Neutrophil (primary cell): ENCODE results near the gene DYNC1I2.

Experiments used
- H3K27ac ChIP-seq: fragments of 200-600 bp; sonication (generic); 2 replicates; pipeline ENCODE4 v1.5.1; 2016; ENCODE audit warnings: mild to moderate bottlenecking, moderate library complexity
- H3K27me3 ChIP-seq: fragments of 200-600 bp; sonication (generic); 2 replicates; pipeline ENCODE4 v1.6.0; 2016; ENCODE audit warnings: mild to moderate bottlenecking
- H3K36me3 ChIP-seq: fragments of 200-600 bp; sonication (generic); 2 replicates; pipeline ENCODE4 v1.5.1; 2017
- H3K4me1 ChIP-seq, 2 experiments: fragments of 200-600 bp in 1 of 2; sonication (generic) in 1 of 2; 1 replicate in 1 of 2; 2 replicates in 1 of 2; pipeline versions ENCODE4 v1.5.1 to v1.6.1; 2013 to 2016; ENCODE audit warnings: low read depth in 1 of 2, low read length in 1 of 2, mild to moderate bottlenecking in 1 of 2, moderate library complexity in 1 of 2; ENCODE audit not compliant: control insufficient read depth in 1 of 2, insufficient read depth in 1 of 2
- H3K4me3 ChIP-seq, 2 experiments: fragments of 200-600 bp in 1 of 2; sonication (generic) in 1 of 2; 1 replicate in 1 of 2; 2 replicates in 1 of 2; pipeline ENCODE4 v1.5.1; 2013 to 2016; ENCODE audit warnings: low read depth in 1 of 2, low read length in 1 of 2, mild to moderate bottlenecking in 1 of 2, moderate library complexity in 1 of 2
- H3K9me3 ChIP-seq: fragments of 200-600 bp; sonication (generic); 2 replicates; pipeline ENCODE4 v1.5.1; 2016
- TF ChIP-seq, protein P1 (sequence below): fragments of 200-600 bp; sonication (generic); IDR thresholded peaks from 2 replicates; pipeline ENCODE4 v1.5.1; 2016; ENCODE audit warnings: antibody characterized with exemption

DYNC1I2 gene

DNA sequence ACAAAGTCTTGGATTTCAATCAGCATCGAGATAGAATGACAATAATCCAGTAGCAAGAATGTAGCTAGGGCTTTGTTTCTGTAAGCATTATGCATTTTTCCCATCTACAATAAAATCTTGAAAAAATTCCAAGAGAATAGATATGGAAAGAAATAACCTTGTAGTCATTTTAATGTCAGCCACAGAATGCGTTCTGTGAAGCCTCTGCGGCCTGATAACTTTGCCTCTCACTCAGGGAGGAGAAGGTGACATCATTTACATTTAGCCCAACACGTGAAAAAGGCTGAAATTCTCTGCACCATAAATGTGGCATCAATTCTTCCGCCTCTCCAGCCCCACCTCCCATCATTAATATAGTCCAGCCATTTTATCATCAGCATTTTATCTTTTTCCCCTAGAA lies 19.1 kb upstream of the DYNC1I2 start:
- Histone ChIP-seq H3K4me1 (no peaks in the 10 kb centered on the region), H3K36me3 (no peaks in the 10 kb centered on the region), H3K27me3 (peaks cover 13% of the 10 kb centered on the region), H3K9me3 (no peaks in the 10 kb centered on the region), H3K27ac (no peak overlapping the region), H3K4me3 (no peak overlapping the region)
- TF ChIP-seq, protein P1, sequence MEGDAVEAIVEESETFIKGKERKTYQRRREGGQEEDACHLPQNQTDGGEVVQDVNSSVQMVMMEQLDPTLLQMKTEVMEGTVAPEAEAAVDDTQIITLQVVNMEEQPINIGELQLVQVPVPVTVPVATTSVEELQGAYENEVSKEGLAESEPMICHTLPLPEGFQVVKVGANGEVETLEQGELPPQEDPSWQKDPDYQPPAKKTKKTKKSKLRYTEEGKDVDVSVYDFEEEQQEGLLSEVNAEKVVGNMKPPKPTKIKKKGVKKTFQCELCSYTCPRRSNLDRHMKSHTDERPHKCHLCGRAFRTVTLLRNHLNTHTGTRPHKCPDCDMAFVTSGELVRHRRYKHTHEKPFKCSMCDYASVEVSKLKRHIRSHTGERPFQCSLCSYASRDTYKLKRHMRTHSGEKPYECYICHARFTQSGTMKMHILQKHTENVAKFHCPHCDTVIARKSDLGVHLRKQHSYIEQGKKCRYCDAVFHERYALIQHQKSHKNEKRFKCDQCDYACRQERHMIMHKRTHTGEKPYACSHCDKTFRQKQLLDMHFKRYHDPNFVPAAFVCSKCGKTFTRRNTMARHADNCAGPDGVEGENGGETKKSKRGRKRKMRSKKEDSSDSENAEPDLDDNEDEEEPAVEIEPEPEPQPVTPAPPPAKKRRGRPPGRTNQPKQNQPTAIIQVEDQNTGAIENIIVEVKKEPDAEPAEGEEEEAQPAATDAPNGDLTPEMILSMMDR = no peak

DNA sequence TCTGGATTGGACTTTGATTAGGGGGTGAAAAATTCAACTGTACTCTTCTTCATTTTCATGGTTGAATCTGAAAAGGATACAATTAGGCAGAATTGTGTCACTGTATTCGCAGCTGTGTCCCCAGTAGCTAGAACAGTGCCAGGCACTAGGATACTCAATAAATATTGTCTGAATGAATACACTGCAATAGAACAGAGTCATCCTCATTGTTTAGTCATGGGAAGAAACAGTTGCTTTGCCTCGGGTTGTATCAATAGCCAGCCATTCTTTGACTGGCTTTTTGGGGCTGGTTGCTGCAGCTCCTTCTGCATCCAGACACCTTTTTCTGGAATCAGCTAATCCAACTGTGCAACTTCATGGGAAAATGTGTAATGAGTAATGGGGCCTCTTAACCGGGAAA lies 18.1 kb upstream of the DYNC1I2 start:
- Histone ChIP-seq H3K9me3 (no peaks in the 10 kb centered on the region), H3K4me1 (no peaks in the 10 kb centered on the region), H3K27ac (no peak overlapping the region), H3K27me3 (peaks cover 13% of the 10 kb centered on the region), H3K36me3 (no peaks in the 10 kb centered on the region), H3K4me3 (no peak overlapping the region)
- TF ChIP-seq, protein P1 = no peak

DNA sequence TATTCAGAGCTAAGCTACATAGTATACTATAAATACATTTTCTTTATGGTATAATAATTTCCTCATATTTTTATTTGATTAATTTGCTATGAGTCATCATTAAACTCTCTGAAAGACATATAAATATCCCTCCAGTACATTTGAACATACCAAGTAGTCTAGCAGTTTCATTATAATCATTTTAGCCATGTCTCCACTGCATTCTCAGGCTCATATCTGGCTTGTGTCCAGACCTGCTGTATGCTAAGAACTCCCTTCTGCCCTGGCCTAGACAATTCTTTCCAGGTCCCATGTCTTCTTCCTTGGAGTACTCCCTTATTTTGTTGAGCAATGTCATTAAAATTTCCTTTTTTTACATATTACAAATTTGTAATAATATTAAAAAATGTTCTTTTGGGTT lies 16.6 kb upstream of the DYNC1I2 start:
- Histone ChIP-seq H3K4me3 (no peak overlapping the region), H3K27ac (no peak overlapping the region), H3K36me3 (no peaks in the 10 kb centered on the region), H3K4me1 (no peaks in the 10 kb centered on the region), H3K27me3 (peaks cover 9% of the 10 kb centered on the region), H3K9me3 (no peaks in the 10 kb centered on the region)
- TF ChIP-seq, protein P1 = no peak

DNA sequence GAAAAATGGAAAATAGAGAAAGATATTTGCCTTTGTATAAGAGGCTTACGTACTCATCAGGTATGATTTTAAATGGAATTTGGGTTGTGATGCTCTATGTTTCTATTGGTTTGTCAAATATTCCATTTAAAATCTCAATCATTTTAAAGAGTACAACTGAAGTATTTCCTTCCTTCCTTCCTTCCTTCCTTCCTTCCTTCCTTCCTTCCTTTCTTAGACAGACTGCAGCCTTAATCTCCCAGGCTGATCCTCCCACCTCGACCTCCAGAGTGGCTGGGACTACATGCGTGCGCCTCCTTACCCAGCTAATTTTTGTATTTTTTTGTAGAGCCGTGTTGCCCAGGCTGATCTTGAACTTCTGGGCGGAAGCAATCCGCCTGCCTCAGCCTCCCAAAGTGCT lies 15.4 kb upstream of the DYNC1I2 start:
- Histone ChIP-seq H3K9me3 (no peaks in the 10 kb centered on the region), H3K4me1 (no peaks in the 10 kb centered on the region), H3K27me3 (peaks cover 9% of the 10 kb centered on the region), H3K36me3 (no peaks in the 10 kb centered on the region), H3K4me3 (no peak overlapping the region), H3K27ac (no peak overlapping the region)
- TF ChIP-seq, protein P1 = no peak

DNA sequence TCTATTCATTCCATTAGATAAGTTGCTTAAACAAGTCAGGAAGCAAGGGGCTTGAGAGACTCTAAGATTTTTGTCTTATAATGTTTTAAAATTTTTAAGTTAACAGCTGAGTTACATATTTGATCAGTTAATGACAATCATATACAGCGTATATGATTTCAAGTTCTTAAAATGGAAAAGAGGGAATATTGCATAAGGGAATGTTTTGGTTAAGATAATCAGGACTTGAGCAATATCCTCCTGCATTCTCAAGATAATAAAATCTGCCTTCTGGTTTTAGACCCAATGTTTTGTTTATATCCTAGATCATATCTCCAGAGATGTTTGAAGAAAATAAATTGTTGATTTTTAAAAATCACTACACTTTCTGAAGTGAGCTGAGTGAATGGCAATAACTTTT lies 13.4 kb upstream of the DYNC1I2 start:
- Histone ChIP-seq H3K27me3 (no peaks in the 10 kb centered on the region), H3K36me3 (no peaks in the 10 kb centered on the region), H3K27ac (no peak overlapping the region), H3K4me1 (no peaks in the 10 kb centered on the region), H3K9me3 (no peaks in the 10 kb centered on the region), H3K4me3 (no peak overlapping the region)
- TF ChIP-seq, protein P1 = no peak

DNA sequence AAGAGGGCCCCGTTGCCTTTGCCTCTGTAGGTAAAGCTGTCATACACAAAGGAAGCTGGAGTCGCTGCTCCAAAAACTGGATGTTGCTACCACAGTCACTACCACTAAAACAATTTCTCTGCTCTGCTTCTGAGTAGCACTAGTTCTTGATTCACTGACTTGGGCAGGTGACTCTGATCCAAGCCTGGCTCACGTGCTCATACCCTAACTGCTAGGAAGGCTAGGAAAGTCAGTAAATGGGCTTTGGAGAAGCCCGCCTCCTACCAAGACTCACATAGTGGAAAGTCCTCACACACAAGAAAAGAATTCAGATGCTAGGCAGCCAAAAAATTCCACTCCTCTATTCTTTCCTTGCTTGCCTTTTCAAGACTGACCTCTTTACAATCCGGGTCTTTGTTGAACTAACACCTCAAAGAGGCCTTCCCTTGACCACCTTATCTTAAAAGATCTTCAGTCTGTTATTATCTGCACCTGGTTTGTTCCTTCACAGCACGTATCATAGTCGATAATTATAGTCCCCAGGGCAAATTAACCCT lies 11.4 kb upstream of the DYNC1I2 start:
- TF ChIP-seq, protein P1 = no peak

More for the DNA sequence above, 11.4 kb upstream of the DYNC1I2 start:
- H3K4me3 ChIP-seq = no peak overlapping the region
- H3K27me3 ChIP-seq = no peaks in the 10 kb centered on the region
- H3K27ac ChIP-seq = no peak overlapping the region
- no peaks in the 10 kb centered on the region for H3K36me3 ChIP-seq
- H3K9me3 ChIP-seq = no peaks in the 10 kb centered on the region
- H3K4me1 ChIP-seq = no peaks in the 10 kb centered on the region
